ENCODE data around the gene ADD1. TPM values are rescaled to one million over a fixed set of nuclear protein-coding genes. Genes with fewer than 3 reads are reported as not detected.
A peak's percentile ranks its signal among the peaks of the same experiment; 100 is the strongest.

The ADD1 gene
- total and polyA plus RNA-seq, 7 experiments from 2014 or later: 152 to 300 (median 260) TPM

DNA sequence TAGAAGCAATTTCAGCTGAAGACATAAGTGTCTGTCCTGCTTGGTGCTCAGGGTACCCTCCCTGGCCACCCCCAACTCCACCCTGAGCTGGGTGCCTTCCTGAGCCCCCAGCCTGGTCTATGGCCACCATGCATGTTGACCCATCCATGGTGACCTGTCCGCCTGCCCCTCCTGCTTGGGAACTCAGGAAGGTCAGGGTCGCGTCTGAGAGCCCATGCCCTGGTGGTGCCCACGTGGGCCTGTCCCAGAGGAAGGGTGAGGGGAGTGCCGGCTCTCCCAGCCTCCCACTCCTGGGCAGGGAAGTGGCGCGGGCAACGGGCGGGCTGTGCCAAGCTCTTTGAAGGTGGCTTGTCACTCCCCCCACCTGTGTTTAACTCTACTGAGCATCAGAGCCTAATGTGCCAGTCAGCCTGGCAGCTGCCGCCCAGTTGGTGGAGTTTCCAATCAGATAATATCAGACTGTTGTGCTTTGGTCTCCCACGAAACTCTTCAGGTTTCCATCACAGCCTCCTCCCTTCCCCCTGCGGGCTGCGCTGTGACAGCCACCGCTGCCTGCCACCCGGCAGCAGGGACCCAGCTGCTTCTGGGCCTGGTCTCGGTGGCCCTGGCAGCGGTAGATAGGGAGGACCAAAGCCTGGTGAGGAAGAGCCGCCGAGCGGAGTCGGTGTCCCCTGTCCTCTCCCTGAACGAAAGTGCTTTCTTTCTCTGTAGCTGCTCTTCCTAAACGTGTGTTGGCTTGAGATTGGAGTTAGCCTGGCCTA, 45.9 kb upstream of the ADD1 start:
- no peaks in the 10 kb centered on the region for H3K27me3 Mint-ChIP-seq
- H3K4me1 ChIP-seq (ENCODE audit: control insufficient read depth in 2 of 2, insufficient read depth in 2 of 2, low read length in 2 of 2): peaks cover 40 to 62% of the 10 kb centered on the region in 2 donors
- H3K27me3 ChIP-seq (ENCODE audit: control insufficient read depth in 2 of 2, insufficient read depth in 2 of 2, low read length in 2 of 2): no peaks in the 10 kb centered on the region
- H3K9me3 ChIP-seq (ENCODE audit: control insufficient read depth in 2 of 3, low read length in 3 of 3): no peaks in the 10 kb centered on the region
- H3K27ac ChIP-seq (ENCODE audit: low read depth, low read length): peak overlapping the region; percentile 62
- H3K4me3 ChIP-seq (ENCODE audit: low read length): peak overlapping the region; percentile 56
- CTCF ChIA-PET: interaction anchor here (0.6 to 1.1 kb wide), 3 partner anchors 14 to 55 kb away, joined by 3 read pairs; no protein-coding TSS in a partner anchor
- H3K27ac Mint-ChIP-seq: peak overlapping the region in 8 of 9 donors; percentile 72 to 92 (median 84)
- H3K4me1 Mint-ChIP-seq: peaks cover 44 to 68% (median 52%) of the 10 kb centered on the region in 7 donors
- POLR2A ChIA-PET: interaction anchor here (1.0 to 2.9 kb wide), 7 partner anchors 13 to 41 kb away, joined by 3 to 20 read pairs (median 5); no protein-coding TSS in a partner anchor
- intact Hi-C loops (cut with micrococcal nuclease): loop anchor here (1.0 to 5.0 kb wide), 5 partner anchors 10 to 277 kb away; partner anchors contain the start of genes HTT (in 1 of the 2) and HTT-AS (in 1 of the 2)
- no peaks in the 10 kb centered on the region for H3K36me3 ChIP-seq (ENCODE audit: control insufficient read depth in 2 of 3, insufficient read depth in 3 of 3, low read length in 3 of 3)
- H3K9me3 Mint-ChIP-seq: no peaks in the 10 kb centered on the region
- peak overlapping the region; percentile 59 to 96 (median 80) for H3K4me3 Mint-ChIP-seq
- DNase-seq (peak in 6 of 9 donors; percentile 37 to 66 (median 50)), ATAC-seq (peak; percentile 36)
- no peaks in the 10 kb centered on the region for H3K36me3 Mint-ChIP-seq

- Mint-ChIP-seq H3K36me3 (no peaks in the 10 kb centered on the region), H3K27me3 (no peaks in the 10 kb centered on the region), H3K27ac (peak overlapping the region; percentile 72 to 92 (median 88)), H3K4me3 (peak overlapping the region; percentile 59 to 96 (median 80)), H3K9me3 (no peaks in the 10 kb centered on the region), H3K4me1 (peaks cover 43 to 67% (median 50%) of the 10 kb centered on the region in 7 donors)
- ATAC-seq (peak; percentile 49), DNase-seq (peak in 5 of 9 donors; percentile 33 to 71 (median 40))
- peak overlapping the region; percentile 56 for H3K4me3 ChIP-seq (ENCODE audit: low read length)
- H3K36me3 ChIP-seq (ENCODE audit: control insufficient read depth in 2 of 3, insufficient read depth in 3 of 3, low read length in 3 of 3): no peaks in the 10 kb centered on the region
- H3K27ac ChIP-seq (ENCODE audit: low read depth, low read length): peak overlapping the region; percentile 62
- ChIA-PET POLR2A (interaction anchor here (0.8 to 2.9 kb wide), 7 partner anchors 14 to 137 kb away, joined by 3 to 20 read pairs (median 7); no protein-coding TSS in a partner anchor), CTCF (interaction anchor here (0.7 to 1.1 kb wide), 3 partner anchors 13 to 41 kb away, joined by 3 to 5 read pairs (median 3); no protein-coding TSS in a partner anchor)
- H3K9me3 ChIP-seq (ENCODE audit: control insufficient read depth in 2 of 3, low read length in 3 of 3): no peaks in the 10 kb centered on the region
- peaks cover 38 to 62% of the 10 kb centered on the region in 2 donors for H3K4me1 ChIP-seq (ENCODE audit: control insufficient read depth in 2 of 2, insufficient read depth in 2 of 2, low read length in 2 of 2)
- H3K27me3 ChIP-seq (ENCODE audit: control insufficient read depth in 2 of 2, insufficient read depth in 2 of 2, low read length in 2 of 2): no peaks in the 10 kb centered on the region
- intact Hi-C loops (cut with micrococcal nuclease): loop anchor here (1.0 to 5.0 kb wide), 5 partner anchors 11 to 276 kb away; partner anchors contain the start of genes HTT (in 1 of the 2) and HTT-AS (in 1 of the 2)
Observed at GRCh38 chr4:2798399-2799223, 45.0 kb upstream of the ADD1 start.

DNA sequence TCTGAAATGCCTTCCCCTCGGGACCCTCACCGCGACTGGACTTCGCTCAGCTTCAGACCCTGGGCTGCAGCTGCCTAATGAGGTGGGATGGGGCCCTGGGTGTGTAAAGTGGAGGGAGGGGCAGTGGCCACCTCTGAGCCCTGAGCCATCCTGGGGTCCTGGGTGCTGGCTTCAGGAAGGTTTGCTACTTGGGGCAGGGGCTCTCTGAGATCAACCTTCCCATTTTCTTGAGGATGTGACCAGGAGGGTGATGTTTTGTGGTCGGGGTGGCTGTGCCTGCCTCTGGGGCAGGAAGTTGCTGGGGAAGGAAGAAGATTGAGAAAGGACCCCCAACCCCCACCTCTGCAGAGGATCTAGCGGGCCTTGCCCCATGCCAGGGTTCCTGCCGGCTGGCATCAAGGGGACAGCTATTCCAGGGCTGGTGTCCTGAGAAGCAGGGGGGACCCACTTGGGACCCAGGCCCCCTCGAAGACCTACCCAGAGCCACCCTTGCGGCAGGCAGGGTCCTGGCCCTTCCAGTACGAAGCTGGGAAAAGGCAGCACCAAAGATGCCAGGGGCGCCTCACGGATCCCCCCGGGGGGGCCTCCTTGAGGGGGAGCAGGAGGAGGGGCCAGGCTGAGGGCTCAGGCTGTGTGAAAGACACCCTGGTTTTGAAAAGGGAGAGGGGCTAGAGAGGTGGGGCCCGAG, 44.3 kb upstream of the ADD1 start:
- Histone ChIP-seq H3K4me1 (ENCODE audit: control insufficient read depth in 2 of 2, insufficient read depth in 2 of 2, low read length in 2 of 2) (peaks cover 30 to 54% of the 10 kb centered on the region in 2 donors), H3K27me3 (ENCODE audit: control insufficient read depth in 2 of 2, insufficient read depth in 2 of 2, low read length in 2 of 2) (no peaks in the 10 kb centered on the region), H3K4me3 (ENCODE audit: low read length) (peak overlapping the region; percentile 56), H3K36me3 (ENCODE audit: control insufficient read depth in 2 of 3, insufficient read depth in 3 of 3, low read length in 3 of 3) (no peaks in the 10 kb centered on the region), H3K27ac (ENCODE audit: low read depth, low read length) (peak overlapping the region; percentile 62), H3K9me3 (ENCODE audit: control insufficient read depth in 2 of 3, low read length in 3 of 3) (no peaks in the 10 kb centered on the region)
- Mint-ChIP-seq H3K9me3 (no peaks in the 10 kb centered on the region), H3K4me3 (peak overlapping the region; percentile 59 to 96 (median 78)), H3K4me1 (peaks cover 35 to 59% (median 46%) of the 10 kb centered on the region in 7 donors), H3K27me3 (no peaks in the 10 kb centered on the region), H3K27ac (peak overlapping the region in 8 of 9 donors; percentile 68 to 92 (median 82)), H3K36me3 (no peaks in the 10 kb centered on the region)
- POLR2A ChIA-PET: interaction anchor here (0.8 to 2.9 kb wide), 9 partner anchors 8 to 136 kb away, joined by 3 to 20 read pairs (median 5); no protein-coding TSS in a partner anchor
- DNase-seq (peak in 2 of 9 donors; percentile 7 to 10), ATAC-seq (no peak)
- CTCF ChIA-PET: interaction anchor here (0.7 kb wide), 1 partner anchor 16 kb away, joined by 5 read pairs; no protein-coding TSS in a partner anchor
- intact Hi-C loops (cut with micrococcal nuclease): loop anchor here in 1 of 2 donors (5.0 kb wide), 1 partner anchor 37 kb away; no protein-coding TSS in a partner anchor

DNA sequence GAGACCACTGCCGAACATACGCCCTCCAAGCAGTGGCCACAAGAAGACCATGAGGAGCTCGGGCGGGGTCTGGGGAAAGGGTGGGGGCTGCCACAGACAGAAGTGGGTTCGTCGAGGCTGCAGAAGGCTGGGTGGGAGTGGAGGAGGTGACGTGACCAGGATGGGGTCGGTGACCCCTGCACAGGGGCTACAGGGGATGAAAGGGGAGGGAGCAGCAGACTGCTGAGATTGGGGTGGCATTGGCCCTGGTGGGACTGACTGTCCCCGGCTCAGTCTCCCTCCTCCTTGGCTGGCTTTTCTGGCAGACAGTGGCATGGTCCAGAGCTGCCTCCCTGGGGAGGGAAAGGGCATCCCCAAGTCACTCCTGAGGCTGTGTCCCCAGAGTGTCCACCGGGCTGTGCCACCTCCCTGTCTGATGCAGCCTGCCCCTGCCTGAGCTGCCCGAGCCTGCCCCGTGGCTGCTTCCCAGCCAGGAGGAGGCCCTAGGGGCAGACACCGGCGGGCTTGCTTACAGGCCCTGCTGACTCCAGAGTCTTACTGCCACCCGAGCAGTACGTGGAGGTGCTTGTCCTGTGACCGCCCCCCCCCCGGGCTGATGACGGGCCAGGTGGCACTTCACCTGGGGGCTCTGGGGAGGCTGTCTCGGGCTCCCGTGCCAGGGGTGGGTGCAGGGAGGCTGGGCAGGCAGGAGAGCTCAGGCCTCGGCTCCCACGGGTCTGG, 43.5 kb upstream of the ADD1 start:
- H3K27me3 Mint-ChIP-seq: no peaks in the 10 kb centered on the region
- Histone ChIP-seq H3K27me3 (ENCODE audit: control insufficient read depth in 2 of 2, insufficient read depth in 2 of 2, low read length in 2 of 2) (no peaks in the 10 kb centered on the region), H3K4me3 (ENCODE audit: low read length) (no peak overlapping the region), H3K27ac (ENCODE audit: low read depth, low read length) (no peak overlapping the region), H3K9me3 (ENCODE audit: control insufficient read depth in 2 of 3, low read length in 3 of 3) (no peaks in the 10 kb centered on the region), H3K36me3 (ENCODE audit: control insufficient read depth in 2 of 3, insufficient read depth in 3 of 3, low read length in 3 of 3) (no peaks in the 10 kb centered on the region), H3K4me1 (ENCODE audit: control insufficient read depth in 2 of 2, insufficient read depth in 2 of 2, low read length in 2 of 2) (peaks cover 30 to 46% of the 10 kb centered on the region in 2 donors)
- no peaks in the 10 kb centered on the region for H3K9me3 Mint-ChIP-seq
- peak overlapping the region in 7 of 9 donors; percentile 15 to 88 (median 65) for H3K27ac Mint-ChIP-seq
- H3K4me1 Mint-ChIP-seq: peaks cover 27 to 52% (median 42%) of the 10 kb centered on the region in 7 donors
- ChIA-PET POLR2A (interaction anchor here (0.8 to 2.9 kb wide), 6 partner anchors 9 to 38 kb away, joined by 3 to 20 read pairs (median 6); no protein-coding TSS in a partner anchor), CTCF (no interaction called here)
- peak overlapping the region in 8 of 10 donors; percentile 38 to 96 (median 64) for H3K4me3 Mint-ChIP-seq
- H3K36me3 Mint-ChIP-seq: no peaks in the 10 kb centered on the region
- intact Hi-C loops (cut with micrococcal nuclease): loop anchor here in 1 of 2 donors (5.0 kb wide), 1 partner anchor 38 kb away; no protein-coding TSS in a partner anchor
- peak in 2 of 9 donors; percentile 6 to 8 for DNase-seq
- ATAC-seq: no peak

GRCh38 chr4:2800691-2801596, 42.7 kb upstream of the ADD1 start:
- H3K4me3 ChIP-seq (ENCODE audit: low read length): no peak overlapping the region
- Mint-ChIP-seq H3K4me1 (peaks cover 25 to 47% (median 42%) of the 10 kb centered on the region in 7 donors), H3K4me3 (peak overlapping the region in 6 of 10 donors; percentile 13 to 96 (median 40))

More at GRCh38 chr4:2800691-2801596, 42.7 kb upstream of the ADD1 start:
- ChIA-PET CTCF (no interaction called here), POLR2A (interaction anchor here (1.5 to 2.9 kb wide), 2 partner anchors 11 to 15 kb away, joined by 3 to 20 read pairs; no protein-coding TSS in a partner anchor)
- Mint-ChIP-seq H3K36me3 (no peaks in the 10 kb centered on the region), H3K27ac (peak overlapping the region in 8 of 9 donors; percentile 17 to 79 (median 41)), H3K9me3 (no peaks in the 10 kb centered on the region), H3K27me3 (no peaks in the 10 kb centered on the region)
- peaks cover 30 to 45% of the 10 kb centered on the region in 2 donors for H3K4me1 ChIP-seq (ENCODE audit: control insufficient read depth in 2 of 2, insufficient read depth in 2 of 2, low read length in 2 of 2)
- DNase-seq (peak in 2 of 9 donors; percentile 7 to 37), ATAC-seq (peak; percentile 70)
- H3K27ac ChIP-seq (ENCODE audit: low read depth, low read length): no peak overlapping the region
- H3K9me3 ChIP-seq (ENCODE audit: control insufficient read depth in 2 of 3, low read length in 3 of 3): no peaks in the 10 kb centered on the region
- intact Hi-C loops (cut with micrococcal nuclease): no loop called here
- no peaks in the 10 kb centered on the region for H3K27me3 ChIP-seq (ENCODE audit: control insufficient read depth in 2 of 2, insufficient read depth in 2 of 2, low read length in 2 of 2)
- H3K36me3 ChIP-seq (ENCODE audit: control insufficient read depth in 2 of 3, insufficient read depth in 3 of 3, low read length in 3 of 3): no peaks in the 10 kb centered on the region
